A549 (cell line): ENCODE results near the gene HNF1A. TPM values are rescaled to one million over a fixed set of nuclear protein-coding genes. Genes with fewer than 3 reads are reported as not detected.
A peak's percentile ranks its signal among the peaks of the same experiment; 100 is the strongest.

Experiments used
- ATAC-seq, 2 experiments: fragments of 200-7000 bp in 1 of 2; fragments of >200 bp in 1 of 2; cut with Nextera tagmentation in 1 of 2; cut with Tn5 transposase in 1 of 2; 3 replicates each; pipeline versions ENCODE4 v1.8.0 to v1.9.1; 2018 to 2020; ENCODE audit warnings: mild to moderate bottlenecking in 1 of 2, moderate library complexity in 1 of 2
- CTCF ChIA-PET: fragments of 300-600 bp; sonication (Branson Sonifier 250); formaldehyde crosslinking; extraction: SDS; loops from one replicate; lab custom pipeline; 2021; ENCODE audit warnings: antibody characterized with exemption, inconsistent platforms; lab: Yijun Ruan, JAX
- POLR2A ChIA-PET: fragments of 350-600 bp; formaldehyde crosslinking; extraction: SDS; loops from one replicate; lab custom pipeline; 2021; ENCODE audit warnings: antibody characterized with exemption, inconsistent platforms; lab: Yijun Ruan, JAX
- DNase-seq, 2 experiments: peaks; one replicate each; pipeline versions ENCODE4 v3.0.0 to v3.0.0-alpha.2; 2011 to 2016; ENCODE audit warnings: low read depth in 1 of 2, low spot score in 1 of 2
- FAIRE-seq: peaks from 2 replicates; lab custom pipeline; 2011; peaks lifted over from hg19 to GRCh38; lab: Jason Lieb, UNC
- H3K27ac ChIP-seq, 2 experiments: fragments of >200 bp; sonication (Bioruptor Twin); formaldehyde crosslinking; 3 replicates each; pipeline ENCODE4 v1.5.1; 2016 to 2017
- H3K4me1 ChIP-seq: fragments of >200 bp; sonication (Bioruptor Twin); formaldehyde crosslinking; 3 replicates; pipeline ENCODE4 v1.6.1; 2016
- H3K4me2 ChIP-seq: fragments of >200 bp; sonication (Bioruptor Twin); formaldehyde crosslinking; 3 replicates; pipeline ENCODE4 v1.6.1; 2016
- H3K4me3 ChIP-seq: fragments of >200 bp; sonication (Bioruptor Twin); formaldehyde crosslinking; 3 replicates; pipeline ENCODE4 v1.5.1; 2016
- H3K9me3 ChIP-seq: fragments of >200 bp; sonication (Bioruptor Twin); formaldehyde crosslinking; 3 replicates; pipeline ENCODE4 v1.6.1; 2016
- ATOH8 ChIP-seq: fragments of 250-450 bp; sonication (Bioruptor Pico); IDR thresholded peaks from 2 replicates; pipeline ENCODE4 v1.5.0; 2020; ENCODE audit warnings: low read depth, mild to moderate bottlenecking, moderate library complexity
- BCL3 ChIP-seq: fragments of >200 bp; sonication (Bioruptor Twin); formaldehyde crosslinking; IDR thresholded peaks from 3 replicates; pipeline ENCODE4 v1.6.1; 2016
- BHLHE40 ChIP-seq: IDR thresholded peaks from 2 replicates; pipeline ENCODE4 v1.6.1; 2012; ENCODE audit warnings: low read depth, low read length, inconsistent platforms
- CBX8 ChIP-seq: fragments of 200-600 bp; sonication (generic); IDR thresholded peaks from 2 replicates; pipeline ENCODE4 v1.6.1; 2016
- CEBPB ChIP-seq, 2 experiments: fragments of >200 bp in 1 of 2; sonication (Bioruptor Twin) in 1 of 2; formaldehyde crosslinking in 1 of 2; IDR thresholded peaks; 2 replicates each; pipeline ENCODE4 v1.6.1; 2012 to 2016
- EP300 ChIP-seq, 2 experiments: fragments of >200 bp; sonication (Bioruptor Twin); formaldehyde crosslinking; IDR thresholded peaks; 2 replicates in 1 of 2; 3 replicates in 1 of 2; pipeline ENCODE4 v1.6.1; 2016 to 2017
- ESRRA ChIP-seq: fragments of 150-350 bp; IDR thresholded peaks from 2 replicates; pipeline ENCODE4 v1.6.1; 2014; ENCODE audit warnings: mild to moderate bottlenecking, low read length, borderline replicate concordance
- FOSB ChIP-seq: fragments of 250-450 bp; sonication (Bioruptor Pico); IDR thresholded peaks from 2 replicates; pipeline ENCODE4 v1.5.0; 2020; ENCODE audit warnings: mild to moderate bottlenecking, moderate library complexity
- HDAC2 ChIP-seq: fragments of 200-600 bp; sonication (generic); IDR thresholded peaks from 2 replicates; pipeline ENCODE4 v1.6.1; 2016
- HEYL ChIP-seq: fragments of 250-450 bp; sonication (Bioruptor Pico); IDR thresholded peaks from 2 replicates; pipeline ENCODE4 v1.8.0; 2021; ENCODE audit warnings: mild to moderate bottlenecking, moderate library complexity
- HMGXB4 ChIP-seq: fragments of 250-450 bp; sonication (Bioruptor Pico); IDR thresholded peaks from 2 replicates; pipeline ENCODE4 v1.5.0; 2021; ENCODE audit warnings: mild to moderate bottlenecking, moderate library complexity, borderline replicate concordance
- HOXB5 ChIP-seq: fragments of 250-450 bp; sonication (Bioruptor Pico); IDR thresholded peaks from 2 replicates; pipeline ENCODE4 v1.5.0; 2020; ENCODE audit warnings: mild to moderate bottlenecking, moderate library complexity
- KDM1A ChIP-seq: fragments of 200-600 bp; sonication (generic); IDR thresholded peaks from 2 replicates; pipeline ENCODE4 v1.6.1; 2016; ENCODE audit warnings: low read depth, mild to moderate bottlenecking
- KDM5A ChIP-seq: fragments of 200-600 bp; sonication (generic); IDR thresholded peaks from 2 replicates; pipeline ENCODE4 v1.6.1; 2016; ENCODE audit warnings: antibody characterized with exemption, mild to moderate bottlenecking
- NR3C1 ChIP-seq: fragments of >200 bp; sonication (Bioruptor Twin); formaldehyde crosslinking; IDR thresholded peaks from 3 replicates; pipeline ENCODE4 v1.6.1; 2017
- POLR2A ChIP-seq: IDR thresholded peaks from 2 replicates; pipeline ENCODE4 v1.6.1; 2012; ENCODE audit warnings: mild to moderate bottlenecking, low read length
- RAD21 ChIP-seq, 2 experiments: fragments of >200 bp in 1 of 2; sonication (Bioruptor Twin) in 1 of 2; formaldehyde crosslinking in 1 of 2; IDR thresholded peaks in 1 of 2; conservative IDR thresholded peaks in 1 of 2; 2 replicates in 1 of 2; 3 replicates in 1 of 2; pipeline ENCODE4 v1.6.1; 2012 to 2018; ENCODE audit warnings: inconsistent platforms in 1 of 2
- RARB ChIP-seq: fragments of 250-450 bp; sonication (Bioruptor Pico); IDR thresholded peaks from 2 replicates; pipeline ENCODE4 v1.8.0; 2021; ENCODE audit warnings: mild to moderate bottlenecking, moderate library complexity
- RNF2 ChIP-seq: fragments of 200-600 bp; sonication (generic); IDR thresholded peaks from 2 replicates; pipeline ENCODE4 v1.6.1; 2016; ENCODE audit warnings: low read depth, mild to moderate bottlenecking, antibody characterized with exemption, moderate library complexity, borderline replicate concordance
- SMC3 ChIP-seq: fragments of >200 bp; sonication (Bioruptor Twin); formaldehyde crosslinking; IDR thresholded peaks from 3 replicates; pipeline ENCODE4 v1.6.1; 2018; ENCODE audit warnings: inconsistent platforms
- SREBF2 ChIP-seq: fragments of 450-650 bp; IDR thresholded peaks from 2 replicates; pipeline ENCODE4 v1.6.1; 2014; ENCODE audit warnings: mild to moderate bottlenecking, moderate library complexity
- ZNF302 ChIP-seq: fragments of 250-450 bp; sonication (Bioruptor Pico); IDR thresholded peaks from 2 replicates; pipeline ENCODE4 v1.9.0; 2021; ENCODE audit warnings: inconsistent platforms, mild to moderate bottlenecking, moderate library complexity
- ZSCAN20 ChIP-seq: fragments of 250-450 bp; sonication (Bioruptor Pico); IDR thresholded peaks from 2 replicates; pipeline ENCODE4 v1.8.0; 2022; ENCODE audit warnings: mild to moderate bottlenecking, moderate library complexity
- WGBS: methylation state at CpG from one replicate; pipeline ENCODE4 v1.1.6; 2017; ENCODE audit errors: missing lambda C conversion rate; 5-methylcytosine and 5-hydroxymethylcytosine counted together
- polyA plus RNA-seq, 4 experiments: library from polyadenylated mRNA; depleted of rRNA in 3 of 4; stranded (reverse); fragments of >200 nt; fragmentation: RNase III in 1 of 4; extraction: RNeasy Plus Mini Kit Qiagen cat#74134 plus additional on column Dnase treatment in 1 of 4; gene quantifications; 2 replicates in 3 of 4; 3 replicates in 1 of 4; pipeline ENCODE4 v1.2.3, GENCODE V29; 2011 to 2017

HNF1A gene
- polyA plus RNA-seq, 2 of the 4 experiments (the other 2 are of a cell fraction) = 2.6 to 7.3 TPM

- WGBS = 88% methylated on average over 3 of the region's 3 CpGs
- Histone ChIP-seq H3K9me3 (no peaks in the 10 kb centered on the region), H3K4me2 (no peak overlapping the region), H3K4me1 (peaks cover 21% of the 10 kb centered on the region), H3K4me3 (no peak overlapping the region), H3K27ac (no peak overlapping the region)
- DNase-seq = no peak
- ChIA-PET POLR2A (no interaction called here), CTCF (interaction anchor here (6.1 kb wide), 1 partner anchor 16 kb away, joined by 27 read pairs; no protein-coding TSS in a partner anchor)
- FAIRE-seq = no peak
- TF ChIP-seq RNF2 (no peak), KDM1A (peak; percentile 47; the same call in 1 of the 2 replicates)
- ATAC-seq = no peak
Measured at GRCh38 chr12:120989687-120990086, 11.3 kb downstream of the HNF1A start.

GRCh38 chr12:120990487-120991055 lies 12.2 kb downstream of the HNF1A start:
- Histone ChIP-seq H3K9me3 (no peaks in the 10 kb centered on the region), H3K4me3 (no peak overlapping the region), H3K27ac (no peak overlapping the region), H3K4me1 (peaks cover 12% of the 10 kb centered on the region; the same call in 2 of the 3 replicates), H3K4me2 (no peak overlapping the region)
- ChIA-PET POLR2A (no interaction called here), CTCF (interaction anchor here (0.7 to 6.1 kb wide), 4 partner anchors 15 to 786 kb away, joined by 3 to 27 read pairs (median 10); no protein-coding TSS in a partner anchor)
- ATAC-seq (no peak), FAIRE-seq (no peak), DNase-seq (no peak)
- 86% methylated on average over 2 of the region's 2 CpGs for WGBS
- no peak for TF ChIP-seq SMC3
- TF ChIP-seq HDAC2 = no peak
- TF ChIP-seq HOXB5 (CRISPR knock-in tag) = no peak
- no peak for TF ChIP-seq ESRRA
- no peak for TF ChIP-seq RARB (CRISPR knock-in tag)
- no peak for TF ChIP-seq CEBPB (IDR thresholded peaks at IDR 0.05)
- TF ChIP-seq BCL3 = no peak
- no peak for TF ChIP-seq FOSB (CRISPR knock-in tag)
- TF ChIP-seq KDM5A = no peak
- TF ChIP-seq ZNF302 (CRISPR knock-in tag) = no peak

- H3K9me3 ChIP-seq = no peaks in the 10 kb centered on the region
- TF ChIP-seq CBX8 = no peak
- no peak overlapping the region for H3K4me3 ChIP-seq
- CTCF ChIA-PET = interaction anchor here (0.6 to 6.1 kb wide), 5 partner anchors 10 to 408 kb away, joined by 3 to 27 read pairs (median 8); no protein-coding TSS in a partner anchor
- ATAC-seq (no peak), FAIRE-seq (no peak), DNase-seq (no peak)
- POLR2A ChIA-PET = interaction anchor here (0.6 kb wide), 1 partner anchor 9 kb away, joined by 3 read pairs; no protein-coding TSS in a partner anchor
- no peak overlapping the region for H3K27ac ChIP-seq
- H3K4me2 ChIP-seq = no peak overlapping the region
- no peaks in the 10 kb centered on the region for H3K4me1 ChIP-seq
Measured at GRCh38 chr12:120991965-120992364, 13.6 kb downstream of the HNF1A start.

GRCh38 chr12:120992989-120993388 lies 14.6 kb downstream of the HNF1A start:
- DNase-seq (no peak), FAIRE-seq (no peak), ATAC-seq (no peak)
- H3K27ac ChIP-seq = no peak overlapping the region
- H3K4me1 ChIP-seq = no peaks in the 10 kb centered on the region
- no peaks in the 10 kb centered on the region for H3K9me3 ChIP-seq
- CTCF ChIA-PET = interaction anchor here (1.1 to 6.1 kb wide), 5 partner anchors 11 to 346 kb away, joined by 3 to 27 read pairs (median 4); no protein-coding TSS in a partner anchor
- TF ChIP-seq HDAC2 (peak; percentile 34; the same call in 1 of the 2 replicates), BHLHE40 (no peak)
- POLR2A ChIA-PET = no interaction called here
- H3K4me2 ChIP-seq = no peak overlapping the region
- WGBS = 100% methylated on average over 1 of the region's 1 CpG
- H3K4me3 ChIP-seq = no peak overlapping the region

GRCh38 chr12:120993496-120993895 lies 15.2 kb downstream of the HNF1A start:
- FAIRE-seq (no peak), ATAC-seq (no peak)
- CTCF ChIA-PET = interaction anchor here (1.2 to 6.1 kb wide), 4 partner anchors 12 to 347 kb away, joined by 3 to 27 read pairs (median 8); no protein-coding TSS in a partner anchor
- H3K4me1 ChIP-seq = no peaks in the 10 kb centered on the region
- 94% methylated on average over 11 of the region's 11 CpGs for WGBS
- no peak overlapping the region for H3K27ac ChIP-seq
- POLR2A ChIA-PET = no interaction called here
- TF ChIP-seq HEYL (CRISPR knock-in tag) (no peak), ATOH8 (no peak), SREBF2 (no peak), RARB (CRISPR knock-in tag) (no peak), ZSCAN20 (CRISPR knock-in tag) (no peak), RAD21 (conservative IDR thresholded peaks at IDR 0.05 in 1 of 2, IDR thresholded peaks at IDR 0.05 in 1 of 2) (no peak), POLR2A (no peak), NR3C1 (no peak), EP300 (IDR thresholded peaks at IDR 0.05) (no peak), HMGXB4 (no peak)
- TF ChIP-seq, all 56 proteins: peak for 0
- Histone ChIP-seq H3K4me2 (no peak overlapping the region), H3K9me3 (no peaks in the 10 kb centered on the region), H3K4me3 (no peak overlapping the region)
- no peak for DNase-seq
